NCI-H2029 treated with DMSO at 0.1 percent for 48 hours (cell line): ENCODE data around the gene VCP.

Experiments used
- DNase-seq: peaks from one replicate; lab custom pipeline; 2025; lab: John Stamatoyannopoulos, UW

Gene VCP

DNA sequence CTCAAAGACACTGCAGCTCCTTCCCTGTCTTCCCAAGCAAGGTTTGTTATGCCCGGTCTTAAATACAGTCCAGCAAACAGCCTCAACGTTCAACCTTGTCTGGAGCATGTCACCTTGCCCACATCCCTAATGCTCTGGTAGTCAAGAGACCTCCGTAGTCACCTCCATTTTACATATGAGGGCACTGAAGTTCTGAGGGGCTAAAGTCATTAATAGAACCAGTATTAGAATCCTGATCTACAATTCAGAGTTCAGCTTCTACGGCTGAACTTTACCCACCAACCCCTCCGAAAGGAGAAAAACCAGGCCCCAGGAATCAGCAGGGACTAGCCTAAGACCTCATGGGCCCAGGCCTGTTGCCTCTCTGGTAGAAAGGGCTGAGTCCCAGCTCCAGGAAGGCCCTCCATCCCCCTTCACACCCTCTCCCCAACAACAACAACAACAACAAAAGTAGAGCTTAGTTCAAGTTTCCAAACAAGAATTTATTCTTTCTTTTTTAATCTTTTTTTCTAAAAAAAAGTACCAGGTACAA is 31.3 kb upstream of the VCP start:
- no peak for DNase-seq

DNA sequence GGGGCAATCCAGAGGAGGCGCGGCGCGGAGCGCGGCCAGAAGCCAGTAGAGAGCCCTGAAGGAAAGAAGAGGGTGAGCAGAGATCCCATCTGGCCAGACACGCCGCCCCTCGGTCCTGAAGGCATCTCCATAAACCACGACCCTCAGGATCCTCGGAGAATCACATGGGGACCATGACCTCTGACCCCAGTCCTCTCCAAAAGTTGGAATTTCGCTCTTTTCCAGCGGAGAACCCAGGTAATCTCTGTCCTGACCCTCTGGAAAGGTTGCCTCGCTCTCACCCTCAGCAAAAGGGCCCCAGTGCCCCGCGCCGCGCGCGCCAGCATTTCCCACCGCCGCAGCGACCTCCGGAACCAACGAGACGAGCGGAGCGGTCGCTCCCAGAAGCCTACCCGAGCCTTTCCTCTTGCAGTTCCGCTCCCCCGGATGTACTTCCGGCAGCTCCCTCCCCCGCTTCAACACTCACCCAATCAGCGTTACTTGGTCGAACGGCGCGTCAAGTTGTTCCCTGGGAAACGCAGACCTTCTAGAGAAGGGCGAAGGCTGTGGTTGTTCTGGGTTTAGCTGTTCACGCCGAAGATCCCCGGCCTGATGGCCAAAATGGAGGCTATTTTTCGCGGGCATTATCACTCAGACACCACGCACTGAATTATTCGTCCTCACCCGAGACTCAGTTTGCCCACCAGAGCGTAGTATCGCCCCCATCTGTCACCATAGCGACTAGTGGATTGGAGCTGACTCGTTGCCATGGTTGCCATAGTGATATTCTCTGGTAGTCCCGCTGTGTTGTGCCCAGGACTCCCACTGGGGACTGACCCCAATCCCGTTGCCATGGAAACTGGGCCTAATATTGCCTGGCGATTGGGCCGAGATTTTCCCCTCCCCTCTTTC is 30.6 kb upstream of the VCP start, which contains the start of gene STOML2:
Gene STOML2, minus strand, starts transcription at position 363 of the 891 bp plus-strand sequence. Its CDS starts 37 bp downstream, at position 326.
- DNase-seq = peak; percentile 95

DNA sequence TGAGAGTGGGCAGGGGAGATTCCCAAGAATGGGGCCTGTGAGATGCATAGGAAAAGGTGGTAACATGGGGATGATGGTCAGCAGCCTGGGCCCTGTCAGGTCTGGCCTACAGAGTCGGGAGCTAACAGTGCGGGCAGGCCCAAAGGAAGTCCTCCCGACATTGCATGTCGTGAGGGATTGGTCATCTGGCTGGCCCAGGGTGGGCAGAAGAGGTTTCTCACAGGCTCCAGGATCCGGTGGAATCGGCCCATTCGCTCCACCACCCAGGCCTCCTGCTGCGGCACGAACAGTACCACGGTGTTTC is 30.0 kb upstream of the VCP start:
- DNase-seq = no peak

DNA sequence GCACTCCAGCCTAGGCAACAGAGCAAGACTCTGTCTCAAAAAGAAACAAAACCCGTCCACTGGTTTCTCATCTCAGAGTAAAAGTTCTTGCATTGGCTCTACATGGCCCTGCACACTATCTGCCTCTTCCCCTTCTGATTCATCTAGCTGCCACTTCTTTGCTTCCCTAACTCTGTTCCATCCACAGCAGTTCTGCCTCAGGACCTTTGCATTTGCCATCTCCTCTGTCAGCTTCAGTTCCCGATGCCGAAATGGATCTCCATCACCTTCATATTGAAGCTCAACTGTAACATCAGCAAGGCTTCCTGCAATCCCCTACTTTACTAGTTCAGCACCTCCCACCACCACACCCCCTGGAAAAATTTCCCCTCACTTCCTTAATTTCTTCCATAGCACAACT is 25.1 kb upstream of the VCP start:
- DNase-seq = no peak

DNA sequence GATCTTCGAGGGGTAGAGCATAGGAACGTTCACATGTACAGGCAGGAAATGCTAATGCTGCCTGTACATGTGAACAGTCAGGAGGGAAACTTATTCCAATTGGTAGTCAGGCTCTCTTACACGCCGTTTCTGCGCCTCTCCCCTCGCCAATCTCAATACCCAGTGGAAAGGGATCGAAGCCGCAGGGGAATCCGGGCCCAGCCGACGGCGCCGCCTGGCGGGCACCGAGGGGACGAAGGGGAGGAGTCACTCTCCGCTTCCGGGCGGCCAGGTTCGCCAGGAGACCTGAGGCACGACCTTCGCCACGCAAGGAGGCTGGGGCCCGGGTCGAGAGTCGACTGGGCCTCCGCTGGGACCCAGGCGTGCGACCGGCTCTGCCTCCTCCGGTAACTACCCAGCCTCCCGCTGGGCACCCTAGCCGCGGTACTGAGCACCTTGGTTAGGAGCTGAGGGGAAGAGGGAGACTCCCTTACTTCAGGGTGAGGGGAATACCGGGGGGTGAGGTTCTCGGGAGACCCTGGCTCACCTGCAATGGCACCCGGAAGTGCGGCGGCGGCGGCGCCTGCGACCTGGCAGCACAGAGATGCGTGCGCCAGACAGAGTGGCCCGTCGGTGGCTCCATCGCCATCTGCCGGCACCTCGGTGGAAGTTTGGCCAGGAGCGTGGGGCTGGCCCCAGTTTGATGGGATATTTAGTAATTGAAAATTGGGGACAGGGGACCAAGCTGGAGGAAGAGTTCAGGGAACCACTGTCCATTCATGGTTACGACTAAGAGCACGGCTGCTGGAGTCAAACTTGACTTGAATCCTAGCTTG is 23.8 kb upstream of the VCP start, which contains the start of gene PIGO:
Gene PIGO, minus strand, starts transcription at position 557 of the 815 bp plus-strand sequence. CDS start 1,026 bp downstream, outside the sequence.
- DNase-seq = peak; percentile 66

DNA sequence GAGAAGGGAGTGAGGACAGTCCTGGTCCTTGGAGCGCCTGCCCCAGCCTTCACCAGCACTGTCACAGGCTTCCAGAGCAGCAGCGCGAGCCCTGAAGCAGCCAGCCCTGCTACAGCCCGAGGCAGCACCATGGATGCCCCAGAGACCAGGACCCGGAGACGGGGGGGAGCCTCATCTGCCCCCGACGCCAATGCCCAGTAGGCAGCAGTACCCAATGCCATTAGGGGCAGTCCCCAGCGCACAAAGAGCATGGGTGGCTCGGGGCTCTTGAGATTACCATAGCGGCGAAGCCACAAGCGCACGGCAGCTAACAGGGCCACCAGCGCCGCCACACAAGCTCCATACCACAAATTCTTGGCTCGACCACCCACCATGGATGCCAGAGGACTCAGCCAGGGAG is 19.1 kb upstream of the VCP start:
- no peak for DNase-seq

DNA sequence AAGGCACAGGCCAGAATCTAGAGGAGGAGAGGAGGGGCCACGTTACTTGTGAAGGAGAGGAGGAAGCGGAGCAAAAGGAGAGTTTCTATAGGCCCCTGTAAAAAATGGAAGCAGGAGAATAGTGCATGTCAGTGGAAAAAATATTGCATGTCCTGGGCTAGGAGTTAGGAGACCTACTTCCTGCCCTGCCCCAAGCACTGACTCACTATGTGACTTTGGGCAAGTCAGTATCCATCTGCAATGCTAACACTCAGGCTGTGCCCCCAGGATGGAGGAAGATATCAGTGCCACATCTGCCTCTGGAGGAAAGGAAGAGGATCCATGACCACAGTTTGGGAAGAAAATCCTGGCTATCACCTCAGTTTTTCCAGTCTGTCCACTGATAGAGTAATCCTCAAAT is 17.0 kb upstream of the VCP start:
- no peak for DNase-seq

DNA sequence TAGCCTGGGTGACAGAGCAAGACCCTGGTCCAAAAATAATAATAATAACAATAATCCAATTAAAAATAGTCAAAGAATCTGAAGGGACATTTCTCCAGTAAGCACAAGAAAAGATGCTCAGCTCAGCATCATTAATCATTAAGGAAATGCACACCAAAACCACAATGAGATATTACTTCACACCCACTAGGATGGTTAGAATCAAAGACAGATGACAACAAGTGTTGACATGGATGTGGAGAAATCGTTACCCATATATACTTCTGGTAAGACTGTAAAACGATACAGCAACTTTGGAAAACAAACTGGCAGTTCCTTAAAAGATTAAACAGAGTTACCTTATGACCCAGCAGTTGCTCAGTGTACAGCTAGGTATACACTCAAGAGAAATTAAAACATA is 12.7 kb upstream of the VCP start:
- no peak for DNase-seq

DNA sequence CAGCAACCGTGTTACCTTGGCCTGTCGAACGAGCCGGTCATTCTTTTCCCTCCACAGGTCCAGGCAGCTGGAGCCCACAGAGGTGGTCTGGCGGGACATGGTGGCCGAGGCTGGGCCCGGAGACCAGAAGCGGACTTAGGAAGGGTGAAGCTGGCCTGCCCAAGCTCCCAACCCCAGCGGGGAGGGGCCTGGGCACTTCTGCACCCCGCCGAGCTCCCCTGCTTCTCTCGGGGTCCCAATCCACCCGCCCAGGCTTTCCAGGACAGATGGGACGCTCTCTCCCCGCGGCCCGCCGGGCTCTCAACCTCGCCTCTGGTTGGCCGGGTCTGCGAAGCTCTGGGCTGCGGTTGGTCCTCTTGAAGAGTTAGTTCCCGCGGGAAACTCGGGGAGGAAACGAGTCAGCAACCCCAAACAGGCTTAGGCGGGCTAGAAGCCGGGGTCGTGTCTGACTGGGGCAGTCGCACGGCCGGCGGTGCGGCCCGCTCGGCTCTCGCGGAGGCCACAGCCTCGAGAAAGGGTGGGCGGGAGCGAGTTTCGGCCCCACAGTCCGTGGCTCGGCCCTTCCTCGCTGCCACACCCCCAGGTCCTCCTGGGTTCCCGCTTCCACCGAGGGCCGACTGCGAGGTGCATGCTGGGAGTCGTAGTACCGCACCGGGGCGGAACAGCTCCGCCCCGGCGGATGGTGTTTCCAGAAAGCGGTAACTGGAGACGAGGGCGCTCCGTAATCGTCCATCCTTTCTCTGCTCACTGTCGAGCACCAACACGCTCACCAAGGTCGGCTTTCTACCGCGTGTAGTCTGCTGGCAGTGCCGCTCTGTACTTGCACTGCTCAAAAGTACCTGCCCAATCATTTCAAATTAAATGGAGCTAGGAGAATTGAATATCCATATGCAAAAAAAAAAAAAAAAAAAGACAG is 7.3 kb upstream of the VCP start, which contains the start of gene FANCG:
Gene FANCG, minus strand, starts transcription at position 517 of the 916 bp plus-strand sequence. Its CDS starts 418 bp downstream, at position 99.
- DNase-seq = peak; percentile 68

DNA sequence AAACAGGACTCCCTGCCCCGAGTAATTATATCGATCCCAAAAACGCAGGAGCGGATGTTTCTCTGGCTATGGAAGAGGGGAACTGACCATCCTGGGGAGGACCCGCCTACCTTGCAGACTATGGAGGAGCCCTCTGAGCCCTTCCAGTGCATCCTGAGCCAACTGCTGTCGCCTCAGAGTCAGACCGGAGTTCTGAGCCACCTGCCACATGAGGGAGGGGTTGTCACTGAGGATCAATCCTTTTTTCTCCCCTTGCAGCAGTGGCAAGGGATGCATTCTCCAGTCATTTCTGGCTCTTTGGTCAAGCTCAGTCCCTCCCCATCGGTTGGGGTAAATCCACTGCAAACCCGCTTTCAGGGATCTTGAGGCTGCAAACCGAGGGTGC is 6.6 kb upstream of the VCP start:
- DNase-seq = no peak

DNA sequence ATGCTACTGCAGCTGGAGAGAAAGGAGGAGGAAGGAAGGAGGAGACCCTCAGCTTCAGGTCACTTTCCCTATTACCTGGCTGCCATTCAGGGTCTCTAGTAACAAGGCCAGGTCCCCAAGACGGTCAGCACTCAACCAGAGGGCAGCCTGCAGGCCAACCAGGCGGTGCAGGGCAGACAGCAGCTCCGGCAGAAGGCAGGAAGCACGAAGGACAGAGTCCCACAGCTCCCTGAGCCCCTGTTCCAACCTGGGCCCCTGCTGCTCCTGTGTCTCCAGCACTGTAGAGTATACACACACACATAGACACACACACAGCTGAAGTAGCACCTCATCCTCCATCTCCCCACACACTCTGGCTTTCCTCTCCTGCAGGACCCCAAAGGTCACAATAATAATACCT is 5.6 kb upstream of the VCP start:
- no peak for DNase-seq

DNA sequence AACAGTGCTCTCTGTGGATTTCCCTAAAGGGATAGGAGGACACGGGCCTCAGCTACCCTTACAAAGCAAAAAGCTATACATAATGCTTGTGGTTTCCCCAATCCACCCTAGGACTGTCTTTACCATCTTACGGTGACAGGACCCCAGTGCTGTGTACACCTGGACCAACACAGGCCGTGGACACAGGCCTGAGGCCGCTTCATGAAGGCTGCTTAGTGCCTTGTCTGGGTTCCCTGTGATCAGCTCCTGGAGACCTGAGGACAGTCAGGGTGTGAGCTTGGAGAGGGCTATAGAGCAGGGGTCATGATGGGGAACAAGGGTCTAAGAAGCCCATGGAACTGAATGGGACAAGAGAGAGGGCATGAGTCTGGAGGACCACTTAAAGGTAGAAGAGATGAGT is 4.4 kb upstream of the VCP start:
- DNase-seq = no peak

DNA sequence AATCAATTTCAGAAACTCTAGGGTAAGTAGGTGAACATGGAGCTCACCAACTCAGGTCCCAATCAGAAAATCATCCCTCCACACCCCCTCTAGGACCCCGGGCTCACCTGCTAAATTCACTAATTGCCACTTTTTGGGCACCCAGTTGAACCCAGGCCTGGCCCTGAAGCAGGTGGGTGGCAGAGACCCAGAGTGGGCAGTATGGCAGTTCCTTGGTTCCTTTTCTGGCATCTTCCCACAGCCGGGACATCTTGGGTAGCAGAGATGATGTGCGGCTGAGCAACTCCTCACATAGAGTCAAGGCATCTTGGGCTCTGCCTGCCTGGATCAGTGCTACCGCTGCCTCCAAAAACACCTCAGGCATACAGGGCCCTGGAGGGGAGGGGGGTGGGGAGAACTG is 2.9 kb upstream of the VCP start:
- DNase-seq = no peak

DNA sequence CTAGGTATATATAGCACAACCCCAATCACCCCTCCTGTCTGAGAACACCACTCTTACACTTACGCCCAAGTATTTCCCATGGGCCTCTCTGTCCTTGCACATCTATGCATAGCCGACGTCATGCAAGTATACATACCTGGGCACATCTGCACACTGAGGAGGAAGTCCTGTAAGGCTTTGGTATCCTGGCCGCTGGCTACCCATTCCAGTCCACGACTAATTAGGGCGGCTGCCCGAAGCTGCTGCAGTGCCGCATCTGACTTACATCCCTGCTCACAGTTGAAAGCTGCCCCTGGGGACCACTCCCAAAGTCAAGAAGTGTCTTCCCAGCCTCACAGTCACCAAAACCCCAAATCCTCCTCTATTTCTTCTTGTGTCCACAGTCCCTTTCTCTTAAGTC is 2.4 kb upstream of the VCP start:
- no peak for DNase-seq

DNA sequence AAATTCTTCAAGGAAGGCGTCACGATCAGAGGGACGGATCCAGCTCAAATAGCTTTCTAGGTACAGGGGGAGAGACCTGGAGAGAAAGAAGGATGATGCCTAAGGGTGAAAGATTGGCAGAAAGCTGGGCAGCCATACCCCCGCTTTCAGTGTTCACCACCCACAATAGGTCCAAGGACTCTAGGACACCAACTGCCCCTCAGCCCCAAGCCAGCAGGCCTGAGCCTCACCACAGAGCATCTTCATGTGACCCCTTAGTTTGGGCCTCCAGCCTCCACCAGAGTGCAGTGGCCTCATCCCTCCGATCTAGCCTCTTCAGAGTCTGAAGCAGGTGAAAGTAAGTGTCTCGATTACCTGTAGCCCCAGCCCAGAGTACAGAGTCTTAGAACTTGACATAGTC is 1.7 kb upstream of the VCP start:
- no peak for DNase-seq

DNA sequence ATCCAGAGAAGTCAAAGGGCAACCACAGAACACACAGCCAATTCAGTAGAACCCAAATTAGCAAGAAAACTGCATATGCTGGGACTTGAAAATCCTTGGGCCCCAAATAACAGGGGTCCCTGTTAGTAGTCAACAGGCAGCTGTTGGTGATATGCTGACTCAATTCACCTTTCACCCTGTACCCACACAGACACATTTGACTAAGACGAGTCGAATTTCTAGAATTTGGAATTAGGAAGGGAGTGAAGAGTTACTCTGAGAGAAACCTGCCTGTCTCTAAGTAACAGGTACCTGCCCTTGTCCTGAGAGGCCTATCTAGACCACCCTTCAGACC is 821 bp upstream of the VCP start:
- no peak for DNase-seq

DNA sequence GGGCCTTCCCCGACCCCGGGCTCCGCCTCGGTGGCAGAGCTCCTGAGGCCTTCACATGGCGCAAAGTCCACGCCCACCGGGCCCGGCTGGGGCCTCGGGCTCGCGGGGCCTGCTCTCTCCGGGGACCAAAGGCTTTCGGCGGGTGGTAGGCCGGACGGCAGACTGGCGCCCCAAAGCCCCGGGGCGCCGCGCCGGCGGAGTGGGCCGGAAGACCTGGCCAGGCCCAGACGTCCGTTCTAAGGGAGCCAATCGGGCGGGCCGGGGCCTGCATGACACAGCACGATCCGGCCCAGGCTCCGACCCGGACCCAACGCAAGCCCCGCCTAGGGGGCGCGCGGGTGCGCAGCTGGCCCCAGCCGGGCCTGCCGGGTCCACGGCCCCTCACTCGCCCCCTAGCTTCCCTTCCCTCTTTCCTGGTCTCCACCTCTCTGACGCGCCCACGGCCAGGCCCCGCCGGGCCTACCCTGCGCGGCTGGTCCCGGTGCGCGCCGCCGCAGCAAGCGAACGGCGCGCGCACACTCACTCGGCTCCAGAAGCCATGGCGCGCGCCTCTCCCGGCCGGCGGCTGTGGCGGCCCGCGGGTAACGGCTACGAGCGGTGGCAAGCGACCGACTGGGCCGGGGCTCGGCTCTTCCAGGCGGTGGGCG is 488 bp downstream of the VCP start:
- peak; percentile 57 for DNase-seq

DNA sequence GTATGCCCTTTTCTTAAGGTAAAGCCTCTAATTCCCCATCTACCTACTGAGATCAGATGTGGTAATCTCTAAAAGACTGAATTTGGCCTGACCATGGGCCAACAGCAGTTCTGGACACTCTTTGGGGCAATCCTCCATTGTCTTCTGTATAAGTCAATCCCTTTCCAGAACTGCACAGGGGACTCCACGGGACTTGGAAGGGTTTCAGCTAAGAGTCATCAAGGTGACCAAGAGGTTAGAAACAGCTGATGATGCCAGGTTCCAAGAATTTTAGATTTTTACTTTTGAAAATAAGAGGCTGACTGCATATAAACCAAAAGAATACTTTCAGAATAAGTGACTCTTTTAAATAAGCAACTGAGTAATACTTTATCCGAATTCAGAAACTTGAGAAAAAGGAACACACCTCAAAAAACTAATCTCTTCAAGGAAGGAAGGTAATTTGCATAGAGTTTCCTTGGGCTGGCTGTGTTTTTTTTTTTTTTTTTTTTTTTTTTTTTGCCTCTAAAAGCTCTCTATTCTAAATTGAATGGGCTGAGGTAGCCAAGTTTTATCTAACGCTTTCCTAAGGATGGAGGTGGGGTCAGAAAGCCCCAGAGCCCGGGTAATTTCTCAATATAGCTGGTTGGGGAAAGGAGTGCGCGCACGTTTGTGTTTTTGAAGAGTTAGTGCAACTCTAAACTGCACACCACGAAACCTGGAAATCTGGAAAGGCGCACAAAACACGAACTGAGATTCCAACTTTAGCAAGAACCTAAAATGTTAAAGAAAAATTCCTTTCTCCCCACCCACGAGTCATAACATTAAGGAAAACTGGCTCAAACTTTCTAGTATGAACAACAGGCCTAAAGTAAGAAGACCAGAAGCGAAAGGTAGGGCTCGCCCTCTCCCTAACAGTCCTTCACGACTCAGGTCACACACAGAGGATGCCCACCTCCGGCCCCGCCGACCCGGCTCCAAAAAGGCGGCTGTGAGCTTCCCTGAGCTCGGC is 1.3 kb downstream of the VCP start:
- DNase-seq = no peak

DNA sequence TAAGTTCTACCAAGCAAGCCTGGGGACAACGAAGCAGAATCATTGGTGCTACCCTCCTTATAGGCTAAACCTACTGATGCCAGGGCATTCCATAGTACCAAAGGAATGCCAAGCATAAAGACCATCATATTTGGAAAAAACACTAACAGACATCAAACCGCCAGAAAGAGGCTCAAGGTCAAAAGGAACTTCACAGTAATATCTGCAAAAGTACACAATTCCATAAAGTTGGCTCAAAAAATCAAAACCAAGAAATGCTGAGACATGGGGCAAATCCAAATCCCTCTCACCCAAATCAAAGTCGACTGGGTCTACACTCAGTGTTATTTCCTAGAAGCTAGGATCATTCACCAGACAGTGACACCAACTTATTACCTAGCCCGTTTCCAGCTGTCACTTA is 3.4 kb downstream of the VCP start:
- DNase-seq = no peak

DNA sequence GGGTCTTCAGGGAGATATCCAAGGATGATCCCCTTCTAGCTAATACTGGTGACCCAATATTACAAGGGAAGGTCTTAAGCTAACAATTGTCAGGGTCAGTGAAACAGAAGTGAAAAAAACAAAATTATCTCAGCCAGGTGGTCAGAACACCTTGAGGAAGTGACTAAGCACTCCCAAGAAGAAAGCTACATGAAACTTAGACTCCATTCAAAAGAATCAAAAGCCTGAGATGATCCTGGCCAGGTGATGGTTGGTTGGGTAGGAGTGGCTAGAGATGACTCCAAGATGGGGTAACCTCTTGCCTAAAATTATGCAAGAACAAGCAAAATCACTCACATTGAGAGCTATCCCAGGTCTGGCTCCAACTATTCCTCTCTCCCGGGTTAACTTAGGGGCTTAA is 5.4 kb downstream of the VCP start:
- DNase-seq = no peak
